GM23338 (cell line): ENCODE measurements around the gene BCAS1. TPM values are rescaled to one million over a fixed set of nuclear protein-coding genes. Genes with fewer than 3 reads are reported as not detected.

Source experiments
- ATAC-seq: fragments of 200-7000 bp; cut with Tn5 transposase; 3 replicates; pipeline ENCODE4 v1.9.1; 2020
- DNase-seq: peaks from one replicate; pipeline ENCODE4 v3.0.0-alpha.2; 2015; ENCODE audit warnings: low spot score
- H2AFZ ChIP-seq: fragments of 200-600 bp; sonication (generic); 2 replicates; pipeline ENCODE4 v1.8.0; 2016; ENCODE audit warnings: antibody characterized with exemption, mild to moderate bottlenecking, moderate library complexity
- H3F3A ChIP-seq: fragments of 200-600 bp; sonication (generic); replicated peaks from 2 replicates; pipeline ENCODE4 v1.8.0; 2017; ENCODE audit warnings: antibody characterized with exemption, mixed run types, low read depth
- H3K27ac ChIP-seq: fragments of 200-600 bp; sonication (generic); 2 replicates; pipeline ENCODE4 v1.6.1; 2016; ENCODE audit warnings: low read depth
- H3K27me3 ChIP-seq: fragments of 200-600 bp; sonication (generic); 2 replicates; pipeline ENCODE4 v1.8.0; 2016; ENCODE audit warnings: mild to moderate bottlenecking, mixed run types, moderate library complexity; ENCODE audit not compliant: insufficient read depth
- H3K36me3 ChIP-seq: fragments of 200-600 bp; sonication (generic); 2 replicates; pipeline ENCODE4 v1.8.0; 2016; ENCODE audit warnings: mild to moderate bottlenecking; ENCODE audit not compliant: insufficient read depth
- H3K4me1 ChIP-seq: fragments of 200-600 bp; sonication (generic); 2 replicates; pipeline ENCODE4 v1.8.0; 2016; ENCODE audit warnings: mild to moderate bottlenecking, moderate library complexity; ENCODE audit not compliant: insufficient read depth
- H3K4me2 ChIP-seq: fragments of 200-600 bp; sonication (generic); 2 replicates; pipeline ENCODE4 v1.7.1; 2017; ENCODE audit warnings: mixed run types
- H3K4me3 ChIP-seq: fragments of 200-600 bp; sonication (generic); 2 replicates; pipeline ENCODE4 v1.6.1; 2016; ENCODE audit warnings: mixed run types
- H3K79me2 ChIP-seq: fragments of 200-600 bp; sonication (generic); replicated peaks from 2 replicates; pipeline ENCODE4 v1.8.0; 2017; ENCODE audit warnings: mild to moderate bottlenecking; ENCODE audit not compliant: insufficient read depth
- H3K9me2 ChIP-seq: fragments of 200-600 bp; sonication (generic); 2 replicates; pipeline ENCODE4 v1.8.0; 2017; ENCODE audit not compliant: insufficient read depth
- H4K20me1 ChIP-seq: fragments of 200-600 bp; sonication (generic); replicated peaks from 2 replicates; pipeline ENCODE4 v1.8.0; 2017; ENCODE audit warnings: mild to moderate bottlenecking; ENCODE audit not compliant: insufficient read depth
- H3K27ac Mint-ChIP-seq: 2 replicates; pipeline ENCODE4 v1.8.0; 2020; ENCODE audit warnings: inconsistent platforms, mild to moderate bottlenecking, moderate library complexity, mixed read lengths
- H3K27me3 Mint-ChIP-seq: 3 replicates; pipeline ENCODE4 v1.8.0; 2022; ENCODE audit warnings: low read depth, mild to moderate bottlenecking, moderate library complexity, mixed read lengths, inconsistent platforms; ENCODE audit not compliant: insufficient read depth, poor library complexity
- H3K36me3 Mint-ChIP-seq: 3 replicates; pipeline ENCODE4 v1.8.0; 2021; ENCODE audit warnings: low read depth, mild to moderate bottlenecking, inconsistent platforms, moderate library complexity, mixed read lengths
- H3K4me1 Mint-ChIP-seq: 3 replicates; pipeline ENCODE4 v1.8.0; 2020; ENCODE audit warnings: mild to moderate bottlenecking, inconsistent platforms, mixed read lengths
- H3K4me3 Mint-ChIP-seq: 3 replicates; pipeline ENCODE4 v1.8.0; 2021; ENCODE audit warnings: moderate library complexity, mild to moderate bottlenecking, inconsistent platforms, mixed read lengths
- H3K9me3 Mint-ChIP-seq: 3 replicates; pipeline ENCODE4 v1.8.0; 2020; ENCODE audit warnings: moderate library complexity, mild to moderate bottlenecking, inconsistent platforms, mixed read lengths
- ETS1 ChIP-seq: IDR thresholded peaks from 2 replicates; pipeline ENCODE4 v1.6.1; 2016; ENCODE audit warnings: antibody characterized with exemption
- EZH2 ChIP-seq: fragments of 200-600 bp; sonication (generic); IDR thresholded peaks from one replicate; pipeline ENCODE4 v1.8.0; 2017; ENCODE audit warnings: antibody characterized with exemption, mild to moderate bottlenecking, low read depth; ENCODE audit not compliant: unreplicated experiment
- EZH2phosphoT487 ChIP-seq: fragments of 200-600 bp; sonication (generic); IDR thresholded peaks from one replicate; pipeline ENCODE4 v1.8.1; 2018; ENCODE audit warnings: antibody characterized with exemption; ENCODE audit not compliant: unreplicated experiment
- POLR2AphosphoS5 ChIP-seq: IDR thresholded peaks from 2 replicates; pipeline ENCODE4 v1.6.1; 2016; ENCODE audit warnings: antibody characterized with exemption, low read depth
- STAT1 ChIP-seq: IDR thresholded peaks from one replicate; pipeline ENCODE4 v1.6.1; 2016; ENCODE audit warnings: antibody characterized with exemption; ENCODE audit not compliant: unreplicated experiment
- ZNF331 ChIP-seq: fragments of 250-450 bp; sonication (Bioruptor Pico); IDR thresholded peaks from 2 replicates; pipeline ENCODE4 v1.5.0; 2020; ENCODE audit warnings: low read depth, mild to moderate bottlenecking, moderate library complexity
- polyA plus RNA-seq: library from polyadenylated mRNA; unstranded; fragments of >200 nt; fragmentation: Nextera tagmentation; extraction: Ambion mirVana; gene quantifications from 2 replicates; pipeline ENCODE4 v1.2.1, GENCODE V29; 2016
- total RNA-seq: library from RNA; depleted of rRNA; stranded (reverse); fragments of >200 nt; shearing (Covaris generic); gene quantifications from 2 replicates; pipeline ENCODE4 v1.2.3, GENCODE V29; 2014
- TF ChIP-seq, protein P1 (sequence below): fragments of 250-450 bp; sonication (Bioruptor Pico); IDR thresholded peaks from 2 replicates; pipeline ENCODE4 v1.5.0; 2020; ENCODE audit warnings: mild to moderate bottlenecking, moderate library complexity

The BCAS1 gene
- total and polyA plus RNA-seq, 2 experiments from 2014 or later, result 0.17 to 0.19 TPM

DNA sequence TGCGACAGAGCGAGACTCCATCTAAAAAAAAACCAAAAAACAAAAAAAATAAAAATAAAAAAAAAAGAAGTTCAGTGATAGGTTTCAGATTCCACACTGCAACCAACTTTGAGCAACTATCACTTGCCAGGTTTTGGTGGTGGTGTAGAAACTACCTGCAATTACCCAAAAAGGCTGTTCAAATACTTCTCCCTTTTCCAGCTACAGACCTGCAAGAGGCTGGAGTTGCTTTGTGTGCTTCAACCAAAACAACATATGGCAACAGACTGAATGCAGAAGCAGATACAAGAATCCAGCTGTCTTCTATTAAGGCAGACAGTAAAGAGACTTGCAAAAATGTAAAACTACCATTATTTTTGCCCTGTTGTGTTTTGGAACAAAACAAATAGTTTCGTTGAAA, 9.3 kb upstream of the BCAS1 start:
- no peaks in the 10 kb centered on the region for H3K9me3 Mint-ChIP-seq
- no peaks in the 10 kb centered on the region for H3F3A ChIP-seq
- no peak for ATAC-seq
- TF ChIP-seq EZH2phosphoT487 (no peak), EZH2 (no peak), POLR2AphosphoS5 (no peak), ZNF331 (CRISPR knock-in tag) (no peak), STAT1 (no peak), ETS1 (no peak)
- TF ChIP-seq, protein P1, sequence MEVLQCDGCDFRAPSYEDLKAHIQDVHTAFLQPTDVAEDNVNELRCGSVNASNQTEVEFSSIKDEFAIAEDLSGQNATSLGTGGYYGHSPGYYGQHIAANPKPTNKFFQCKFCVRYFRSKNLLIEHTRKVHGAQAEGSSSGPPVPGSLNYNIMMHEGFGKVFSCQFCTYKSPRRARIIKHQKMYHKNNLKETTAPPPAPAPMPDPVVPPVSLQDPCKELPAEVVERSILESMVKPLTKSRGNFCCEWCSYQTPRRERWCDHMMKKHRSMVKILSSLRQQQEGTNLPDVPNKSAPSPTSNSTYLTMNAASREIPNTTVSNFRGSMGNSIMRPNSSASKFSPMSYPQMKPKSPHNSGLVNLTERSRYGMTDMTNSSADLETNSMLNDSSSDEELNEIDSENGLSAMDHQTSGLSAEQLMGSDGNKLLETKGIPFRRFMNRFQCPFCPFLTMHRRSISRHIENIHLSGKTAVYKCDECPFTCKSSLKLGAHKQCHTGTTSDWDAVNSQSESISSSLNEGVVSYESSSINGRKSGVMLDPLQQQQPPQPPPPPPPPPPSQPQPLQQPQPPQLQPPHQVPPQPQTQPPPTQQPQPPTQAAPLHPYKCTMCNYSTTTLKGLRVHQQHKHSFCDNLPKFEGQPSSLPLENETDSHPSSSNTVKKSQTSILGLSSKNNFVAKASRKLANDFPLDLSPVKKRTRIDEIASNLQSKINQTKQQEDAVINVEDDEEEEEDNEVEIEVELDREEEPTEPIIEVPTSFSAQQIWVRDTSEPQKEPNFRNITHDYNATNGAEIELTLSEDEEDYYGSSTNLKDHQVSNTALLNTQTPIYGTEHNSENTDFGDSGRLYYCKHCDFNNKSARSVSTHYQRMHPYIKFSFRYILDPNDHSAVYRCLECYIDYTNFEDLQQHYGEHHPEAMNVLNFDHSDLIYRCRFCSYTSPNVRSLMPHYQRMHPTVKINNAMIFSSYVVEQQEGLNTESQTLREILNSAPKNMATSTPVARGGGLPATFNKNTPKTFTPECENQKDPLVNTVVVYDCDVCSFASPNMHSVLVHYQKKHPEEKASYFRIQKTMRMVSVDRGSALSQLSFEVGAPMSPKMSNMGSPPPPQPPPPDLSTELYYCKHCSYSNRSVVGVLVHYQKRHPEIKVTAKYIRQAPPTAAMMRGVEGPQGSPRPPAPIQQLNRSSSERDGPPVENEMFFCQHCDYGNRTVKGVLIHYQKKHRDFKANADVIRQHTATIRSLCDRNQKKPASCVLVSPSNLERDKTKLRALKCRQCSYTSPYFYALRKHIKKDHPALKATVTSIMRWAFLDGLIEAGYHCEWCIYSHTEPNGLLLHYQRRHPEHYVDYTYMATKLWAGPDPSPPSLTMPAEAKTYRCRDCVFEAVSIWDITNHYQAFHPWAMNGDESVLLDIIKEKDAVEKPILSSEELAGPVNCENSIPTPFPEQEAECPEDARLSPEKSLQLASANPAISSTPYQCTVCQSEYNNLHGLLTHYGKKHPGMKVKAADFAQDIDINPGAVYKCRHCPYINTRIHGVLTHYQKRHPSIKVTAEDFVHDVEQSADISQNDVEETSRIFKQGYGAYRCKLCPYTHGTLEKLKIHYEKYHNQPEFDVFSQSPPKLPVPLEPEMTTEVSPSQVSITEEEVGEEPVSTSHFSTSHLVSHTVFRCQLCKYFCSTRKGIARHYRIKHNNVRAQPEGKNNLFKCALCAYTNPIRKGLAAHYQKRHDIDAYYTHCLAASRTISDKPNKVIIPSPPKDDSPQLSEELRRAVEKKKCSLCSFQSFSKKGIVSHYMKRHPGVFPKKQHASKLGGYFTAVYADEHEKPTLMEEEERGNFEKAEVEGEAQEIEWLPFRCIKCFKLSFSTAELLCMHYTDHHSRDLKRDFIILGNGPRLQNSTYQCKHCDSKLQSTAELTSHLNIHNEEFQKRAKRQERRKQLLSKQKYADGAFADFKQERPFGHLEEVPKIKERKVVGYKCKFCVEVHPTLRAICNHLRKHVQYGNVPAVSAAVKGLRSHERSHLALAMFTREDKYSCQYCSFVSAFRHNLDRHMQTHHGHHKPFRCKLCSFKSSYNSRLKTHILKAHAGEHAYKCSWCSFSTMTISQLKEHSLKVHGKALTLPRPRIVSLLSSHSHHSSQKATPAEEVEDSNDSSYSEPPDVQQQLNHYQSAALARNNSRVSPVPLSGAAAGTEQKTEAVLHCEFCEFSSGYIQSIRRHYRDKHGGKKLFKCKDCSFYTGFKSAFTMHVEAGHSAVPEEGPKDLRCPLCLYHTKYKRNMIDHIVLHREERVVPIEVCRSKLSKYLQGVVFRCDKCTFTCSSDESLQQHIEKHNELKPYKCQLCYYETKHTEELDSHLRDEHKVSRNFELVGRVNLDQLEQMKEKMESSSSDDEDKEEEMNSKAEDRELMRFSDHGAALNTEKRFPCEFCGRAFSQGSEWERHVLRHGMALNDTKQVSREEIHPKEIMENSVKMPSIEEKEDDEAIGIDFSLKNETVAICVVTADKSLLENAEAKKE, result no peak
- no peak overlapping the region for H2AFZ ChIP-seq
- H3K36me3 ChIP-seq, result no peaks in the 10 kb centered on the region
- no peaks in the 10 kb centered on the region for H3K9me2 ChIP-seq
- H3K36me3 Mint-ChIP-seq, result no peaks in the 10 kb centered on the region
- peaks cover 1% of the 10 kb centered on the region for H3K27me3 Mint-ChIP-seq
- no peaks in the 10 kb centered on the region for H4K20me1 ChIP-seq
- no peaks in the 10 kb centered on the region for H3K27me3 ChIP-seq
- H3K27ac Mint-ChIP-seq, result no peak overlapping the region
- no peak overlapping the region for H3K4me3 ChIP-seq
- no peak overlapping the region for H3K27ac ChIP-seq
- H3K4me3 Mint-ChIP-seq, result no peak overlapping the region
- no peaks in the 10 kb centered on the region for H3K4me1 Mint-ChIP-seq
- no peaks in the 10 kb centered on the region for H3K79me2 ChIP-seq
- no peak for DNase-seq
- H3K4me1 ChIP-seq, result no peaks in the 10 kb centered on the region
- H3K4me2 ChIP-seq, result no peak overlapping the region
